GM12878 (cell line): ENCODE results near the gene MAP1LC3B. TPM values are rescaled to one million over a fixed set of nuclear protein-coding genes. Genes with fewer than 3 reads are reported as not detected.

Source experiments
- ATAC-seq: fragments of 200-7000 bp; cut with Tn5 transposase; 3 replicates; pipeline ENCODE4 v1.9.1; 2020; ENCODE audit warnings: mild to moderate bottlenecking, moderate library complexity
- BruUV-seq: library from RNA; stranded (reverse); fragments of 400-500 nt; replicated peaks from 2 replicates; lab custom pipeline; 2021; lab: Mats Ljungman, UMichigan
- CTCF ChIA-PET: fragments of 300-600 bp; sonication (Branson Sonifier 250); formaldehyde crosslinking; extraction: SDS; loops from one replicate; lab custom pipeline; 2021; ENCODE audit warnings: inconsistent platforms; lab: Yijun Ruan, JAX
- POLR2A ChIA-PET: fragments of 350-600 bp; formaldehyde crosslinking; extraction: SDS; loops from one replicate; lab custom pipeline; 2021; ENCODE audit warnings: inconsistent platforms; lab: Charles Lee
- RAD21 ChIA-PET: fragments of 300-600 bp; sonication (Branson Sonifier 250); formaldehyde crosslinking; loops from one replicate; lab custom pipeline; 2023; ENCODE audit warnings: antibody characterized with exemption; ENCODE audit not compliant: unreplicated experiment; lab: Charles Lee
- SMC1A ChIA-PET: fragments of 300-600 bp; sonication (Branson Sonifier 250); formaldehyde crosslinking; loops from one replicate; lab custom pipeline; 2023; ENCODE audit not compliant: unreplicated experiment, uncharacterized antibody; lab: Charles Lee
- DNase-seq: peaks from one replicate; pipeline ENCODE4 v3.0.0-alpha.2; 2011; ENCODE audit warnings: low read depth, low spot score
- FAIRE-seq: peaks from 3 replicates; lab custom pipeline; 2011; peaks lifted over from hg19 to GRCh38; lab: Jason Lieb, UNC
- H2AFZ ChIP-seq: 2 replicates; pipeline ENCODE4 v1.6.0; 2011; ENCODE audit warnings: low read depth, low read length, control low read depth; ENCODE audit not compliant: control insufficient read depth
- H3K27ac ChIP-seq: 2 replicates; pipeline ENCODE4 v1.5.1; 2011; ENCODE audit warnings: control low read depth; ENCODE audit not compliant: control insufficient read depth, insufficient read depth
- H3K27me3 ChIP-seq, 2 experiments: replicated peaks in 1 of 2; 2 replicates each; pipeline versions ENCODE4 v1.6.0 to v1.6.1; 2011; ENCODE audit warnings: low read length in 1 of 2; ENCODE audit not compliant: control insufficient read depth in 2 of 2, insufficient read depth in 2 of 2
- H3K36me3 ChIP-seq, 2 experiments: 2 replicates each; pipeline ENCODE4 v1.5.1; 2011; ENCODE audit warnings: low read length in 1 of 2; ENCODE audit not compliant: control insufficient read depth in 2 of 2, insufficient read depth in 2 of 2
- H3K4me1 ChIP-seq: 2 replicates; pipeline ENCODE4 v1.6.1; 2011; ENCODE audit warnings: mild to moderate bottlenecking, low read length, moderate library complexity, mixed read lengths; ENCODE audit not compliant: control insufficient read depth, insufficient read depth
- H3K4me2 ChIP-seq: 2 replicates; pipeline ENCODE4 v1.6.0; 2011; ENCODE audit warnings: control low read depth; ENCODE audit not compliant: control insufficient read depth, insufficient read depth
- H3K4me3 ChIP-seq: fragments of 200-600 bp; sonication (generic); 2 replicates; pipeline ENCODE4 v1.5.1; 2016
- H3K79me2 ChIP-seq: 2 replicates; pipeline ENCODE4 v1.6.0; 2011; ENCODE audit warnings: low read length; ENCODE audit not compliant: control insufficient read depth, insufficient read depth
- H3K9ac ChIP-seq: 2 replicates; pipeline ENCODE4 v1.8.0; 2011; ENCODE audit warnings: low read length, control low read depth, mixed read lengths; ENCODE audit not compliant: control insufficient read depth, insufficient read depth
- H3K9me3 ChIP-seq: replicated peaks from 3 replicates; pipeline ENCODE4 v1.5.1; 2011; ENCODE audit warnings: mild to moderate bottlenecking, low read length; ENCODE audit not compliant: control insufficient read depth, insufficient read depth
- H4K20me1 ChIP-seq: 2 replicates; pipeline ENCODE4 v1.6.0; 2011; ENCODE audit not compliant: control insufficient read depth, insufficient read depth
- ATF2 ChIP-seq: IDR thresholded peaks from 2 replicates; pipeline ENCODE4 v1.6.1; 2012; ENCODE audit warnings: low read length, inconsistent platforms
- ATF3 ChIP-seq: IDR thresholded peaks from 2 replicates; pipeline ENCODE4 v1.6.1; 2011; ENCODE audit warnings: low read depth, mild to moderate bottlenecking, low read length, moderate library complexity, borderline replicate concordance; ENCODE audit errors: extremely low read depth
- ATF7 ChIP-seq: fragments of 450-650 bp; IDR thresholded peaks from 2 replicates; pipeline ENCODE4 v1.6.1; 2016; ENCODE audit warnings: low read depth, mild to moderate bottlenecking
- E4F1 ChIP-seq: fragments of 450-650 bp; IDR thresholded peaks from 2 replicates; pipeline ENCODE4 v1.6.1; 2018; ENCODE audit warnings: borderline replicate concordance, mild to moderate bottlenecking; ENCODE audit not compliant: partially characterized antibody
- EED ChIP-seq: sonication (generic); IDR thresholded peaks from 2 replicates; pipeline ENCODE4 v1.6.1; 2016; ENCODE audit warnings: antibody characterized with exemption, low read depth
- FOS ChIP-seq: IDR thresholded peaks from 3 replicates; pipeline ENCODE4 v1.6.1; 2011; ENCODE audit warnings: borderline replicate concordance; ENCODE audit not compliant: insufficient read length; ENCODE audit errors: extremely low read depth
- JUNB ChIP-seq: IDR thresholded peaks from 2 replicates; pipeline ENCODE4 v1.6.1; 2016; ENCODE audit warnings: antibody characterized with exemption, mild to moderate bottlenecking
- NFIC ChIP-seq: IDR thresholded peaks from 2 replicates; pipeline ENCODE4 v1.6.1; 2012; ENCODE audit warnings: low read depth, mild to moderate bottlenecking, inconsistent platforms, low read length, moderate library complexity
- NRF1 ChIP-seq: conservative IDR thresholded peaks from 2 replicates; pipeline ENCODE4 v1.6.1; 2011; ENCODE audit warnings: mild to moderate bottlenecking, low read depth, low read length, improper control_type of control experiment
- PBX3 ChIP-seq: IDR thresholded peaks from 2 replicates; pipeline ENCODE4 v1.6.1; 2011; ENCODE audit warnings: mild to moderate bottlenecking, low read depth, low read length, moderate library complexity; ENCODE audit not compliant: insufficient replicate concordance
- SIX5 ChIP-seq: IDR thresholded peaks from 2 replicates; pipeline ENCODE4 v1.6.1; 2011; ENCODE audit warnings: mild to moderate bottlenecking, low read depth, low read length, moderate library complexity; ENCODE audit not compliant: severe bottlenecking
- SMAD1 ChIP-seq: fragments of 450-650 bp; IDR thresholded peaks from 2 replicates; pipeline ENCODE4 v1.6.1; 2018; ENCODE audit warnings: mild to moderate bottlenecking, low read depth; ENCODE audit not compliant: partially characterized antibody
- SMC3 ChIP-seq: IDR thresholded peaks from 2 replicates; pipeline ENCODE4 v1.6.1; 2011; ENCODE audit warnings: low read length, improper control_type of control experiment, borderline replicate concordance
- YY1 ChIP-seq: IDR thresholded peaks from 2 replicates; pipeline ENCODE4 v1.6.1; 2011; ENCODE audit warnings: low read depth, mild to moderate bottlenecking, low read length
- ZNF384 ChIP-seq: IDR thresholded peaks from 2 replicates; pipeline ENCODE4 v1.6.1; 2012; ENCODE audit warnings: low read depth, mild to moderate bottlenecking, low read length, improper control_type of control experiment, borderline replicate concordance
- WGBS: methylation state at CpG from one replicate; pipeline ENCODE4 v1.1.6; 2016; ENCODE audit warnings: low lambda C conversion rate; ENCODE audit not compliant: insufficient replicate concordance, insufficient coverage; ENCODE audit errors: missing lambda C conversion rate; 5-methylcytosine and 5-hydroxymethylcytosine counted together
- in situ Hi-C: fragments of 300-500 bp; cut with MboI; formaldehyde crosslinking; loops from 9 replicates; pipeline ENCODE4 v1.14.3; 2018; ENCODE audit warnings: mixed read lengths
- intact Hi-C: fragments of 100-400 bp; cut with micrococcal nuclease; formaldehyde crosslinking; loops from one replicate; pipeline ENCODE4 v1.14.2; 2022; ENCODE audit not compliant: unreplicated experiment
- polyA plus RNA-seq, 11 experiments: library from polyadenylated mRNA; depleted of rRNA in 4 of 11; unstranded in 6 of 11; stranded (reverse) in 5 of 11; fragments of >200 nt; fragmentation: Nextera tagmentation in 4 of 11; fragmentation: Illumina TruSeq in 1 of 11; extraction: Ambion mirVana in 4 of 11; extraction: Trizol in 1 of 11; gene quantifications; 1 replicate in 1 of 11; 2 replicates in 10 of 11; pipeline versions ENCODE4 v1.2.1 to v1.2.3, GENCODE V29; 2011 to 2016; ENCODE audit warnings: inconsistent platforms in 2 of 11, missing spikeins in 2 of 11, low read depth in 1 of 11
- total RNA-seq, 4 experiments: library from RNA; depleted of rRNA in 3 of 4; stranded (reverse); fragments of >200 nt in 3 of 4; fragmentation: Illumina TruSeq in 1 of 4; extraction: Trizol in 1 of 4; gene quantifications; 2 replicates each; pipeline versions ENCODE4 v1.2.1 to v1.2.3, GENCODE V29; 2013 to 2021

Gene MAP1LC3B
- total and polyA plus RNA-seq, 10 of the 15 experiments (the other 5 are each of a cell fraction or from before 2014, with no cell fraction given), result 6.1 to 42.8 (median 13.7) TPM

- Histone ChIP-seq H4K20me1 (no peaks in the 10 kb centered on the region; the same call in 1 of the 2 replicates), H2AFZ (no peak overlapping the region), H3K27me3 (peaks cover 0 to 2% of the 10 kb centered on the region in 2 experiments; a peak in 1 of 4 replicates), H3K79me2 (no peaks in the 10 kb centered on the region), H3K4me1 (no peaks in the 10 kb centered on the region), H3K4me2 (no peak overlapping the region), H3K9me3 (no peaks in the 10 kb centered on the region; the same call in 2 of the 3 replicates), H3K9ac (no peak overlapping the region), H3K4me3 (no peak overlapping the region), H3K36me3 (no peaks in the 10 kb centered on the region), H3K27ac (no peak overlapping the region)
- intact Hi-C loops, result loop anchor here (5.0 kb wide), 1 partner anchor 222 kb away; no protein-coding TSS in a partner anchor
- ChIA-PET POLR2A (no interaction called here), RAD21 (no interaction called here), CTCF (interaction anchor here (1.2 kb wide), 1 partner anchor 21 kb away, joined by 3 read pairs; no protein-coding TSS in a partner anchor), SMC1A (no interaction called here)
- no peak for ATAC-seq
- WGBS, result 26% methylated on average over 9 of the region's 9 CpGs
- no peak for DNase-seq
- FAIRE-seq, result no peak
- BruUV-seq, result no TSS peak
- in situ Hi-C loops, result no loop called here
- TF ChIP-seq PBX3 (no peak), JUNB (no peak), E4F1 (no peak), FOS (no peak), YY1 (no peak), ATF3 (no peak), SIX5 (no peak), NRF1 (no peak), SMAD1 (no peak), ZNF384 (no peak), EED (no peak), ATF2 (no peak), NFIC (no peak), ATF7 (no peak), SMC3 (no peak)
Measured at GRCh38 chr16:87415441-87415840, 23.3 kb downstream of the MAP1LC3B start.
